GM19397 (cell line): ENCODE data around the gene CRY2.

Experiments used
- ATAC-seq: cut with Tn5 transposase; IDR thresholded peaks from one replicate; pipeline ENCODE4 v1.9.1; 2021; ENCODE audit warnings: mild to moderate bottlenecking, moderate library complexity; ENCODE audit not compliant: unreplicated experiment

CRY2 gene

GRCh38 chr11:45929486-45930030, 82.3 kb downstream of the CRY2 start:
- ATAC-seq = peak; percentile 12

- peak; percentile 90 for ATAC-seq
These were observed 82.9 kb downstream of the CRY2 start for GRCh38 chr11:45930031-45930794.

- no peak for ATAC-seq
These were observed 83.8 kb downstream of the CRY2 start for GRCh38 chr11:45930951-45931570.

- no peak for ATAC-seq
These were observed 84.5 kb downstream of the CRY2 start for GRCh38 chr11:45931739-45932138.

- ATAC-seq = no peak
These were observed 84.9 kb downstream of the CRY2 start for GRCh38 chr11:45932217-45932616.
